ENCODE measurements around the gene SMIM30. TPM values are rescaled to one million over a fixed set of nuclear protein-coding genes. Genes with fewer than 3 reads are reported as not detected.

The SMIM30 gene
- total and polyA plus RNA-seq, 10 of the 15 experiments (the other 5 are each of a cell fraction or from before 2014, with no cell fraction given) = 42.2 to 258 (median 96.9) TPM

- SMC1A ChIA-PET (ENCODE audit: uncharacterized antibody, unreplicated experiment) = no interaction called here
- no peaks in the 10 kb centered on the region for H3K27me3 ChIP-seq (replicated peaks in 1 of 2; ENCODE audit: control insufficient read depth in 2 of 2, insufficient read depth in 2 of 2, low read length in 1 of 2)
- no peak overlapping the region for H3K4me2 ChIP-seq (ENCODE audit: control insufficient read depth, insufficient read depth)
- no peak overlapping the region for H2AFZ ChIP-seq (ENCODE audit: control insufficient read depth, low read depth, low read length)
- H3K36me3 ChIP-seq (ENCODE audit: control insufficient read depth in 2 of 2, insufficient read depth in 2 of 2, low read length in 1 of 2) = no peaks in the 10 kb centered on the region
- H3K4me3 ChIP-seq = no peak overlapping the region
- 42% methylated on average over 1 of the region's 1 CpG for WGBS (ENCODE audit: insufficient coverage, insufficient replicate concordance, low lambda C conversion rate, missing lambda C conversion rate)
- H3K4me1 ChIP-seq (ENCODE audit: control insufficient read depth, insufficient read depth, low read length) = no peaks in the 10 kb centered on the region
- no peak overlapping the region for H3K27ac ChIP-seq (ENCODE audit: control insufficient read depth, insufficient read depth)
- H4K20me1 ChIP-seq (ENCODE audit: control insufficient read depth, insufficient read depth) = no peaks in the 10 kb centered on the region
- no TSS peak for BruUV-seq (replicated peaks)
- no peak for TF ChIP-seq ZNF207 (IDR thresholded peaks at IDR 0.05; ENCODE audit: borderline replicate concordance)
- TF ChIP-seq ZNF274 (IDR thresholded peaks at IDR 0.05; ENCODE audit: insufficient read depth, insufficient read length) = no peak
- no peak for TF ChIP-seq ESRRA (IDR thresholded peaks at IDR 0.05; ENCODE audit: low read length)
- TF ChIP-seq USF1 (IDR thresholded peaks at IDR 0.05; ENCODE audit: borderline replicate concordance, extremely low read length, insufficient read depth, low read depth, low read length) = no peak
- TF ChIP-seq POU2F2 (IDR thresholded peaks at IDR 0.05; ENCODE audit: borderline replicate concordance, low read depth, low read length) = no peak
- TF ChIP-seq BRCA1 (IDR thresholded peaks at IDR 0.05; ENCODE audit: low read depth, low read length) = no peak
- no peak for TF ChIP-seq YY1 (IDR thresholded peaks at IDR 0.05; ENCODE audit: low read depth, low read length)
- no peak for TF ChIP-seq EP300 (IDR thresholded peaks at IDR 0.05; ENCODE audit: borderline replicate concordance in 1 of 2, control insufficient read depth in 1 of 2, low read depth in 2 of 2, low read length in 2 of 2)
- TF ChIP-seq SMARCA5 (IDR thresholded peaks at IDR 0.05) = no peak
- TF ChIP-seq CHD2 (IDR thresholded peaks at IDR 0.05; ENCODE audit: borderline replicate concordance, low read depth, low read length) = no peak
- TF ChIP-seq ZBTB40 (IDR thresholded peaks at IDR 0.05; ENCODE audit: borderline replicate concordance) = no peak
- no peak for TF ChIP-seq HCFC1 (IDR thresholded peaks at IDR 0.05; ENCODE audit: low read length)
- TF ChIP-seq JUND (IDR thresholded peaks at IDR 0.05; ENCODE audit: low read depth, low read length) = no peak
- no peak for TF ChIP-seq CEBPB (IDR thresholded peaks at IDR 0.05; ENCODE audit: borderline replicate concordance in 1 of 2, low read depth in 2 of 2, low read length in 2 of 2)
- no peak for TF ChIP-seq FOXM1 (IDR thresholded peaks at IDR 0.05; ENCODE audit: low read depth, low read length)
- no peak for TF ChIP-seq SMAD5 (IDR thresholded peaks at IDR 0.05; ENCODE audit: low read depth)
- in situ Hi-C loops (cut with MboI) (no loop called here), intact Hi-C loops (cut with micrococcal nuclease; ENCODE audit: unreplicated experiment) (no loop called here)
- POLR2A ChIA-PET = no interaction called here
- H3K9me3 ChIP-seq (replicated peaks; ENCODE audit: control insufficient read depth, insufficient read depth, low read length) = no peaks in the 10 kb centered on the region
- no peak overlapping the region for H3K9ac ChIP-seq (ENCODE audit: control insufficient read depth, insufficient read depth, low read length)
- CTCF ChIA-PET = interaction anchor here (1.3 kb wide), 1 partner anchor 31 kb away, joined by 3 read pairs; no protein-coding TSS in a partner anchor
- no peaks in the 10 kb centered on the region for H3K79me2 ChIP-seq (ENCODE audit: control insufficient read depth, insufficient read depth, low read length)
- RAD21 ChIA-PET (ENCODE audit: unreplicated experiment) = no interaction called here
- DNase-seq (ENCODE audit: low read depth, low spot score) (no peak), FAIRE-seq (no peak), ATAC-seq (no peak)
Measured at GRCh38 chr7:113128031-113128430, 9.7 kb upstream of the SMIM30 start.
